ENCODE data around the gene A3GALT2. TPM values are rescaled to one million over a fixed set of nuclear protein-coding genes. Genes with fewer than 3 reads are reported as not detected.

The A3GALT2 gene
- polyA plus RNA-seq, 1 of the 3 experiments (the other 2 are of a cell fraction), result 0.07 TPM

DNA sequence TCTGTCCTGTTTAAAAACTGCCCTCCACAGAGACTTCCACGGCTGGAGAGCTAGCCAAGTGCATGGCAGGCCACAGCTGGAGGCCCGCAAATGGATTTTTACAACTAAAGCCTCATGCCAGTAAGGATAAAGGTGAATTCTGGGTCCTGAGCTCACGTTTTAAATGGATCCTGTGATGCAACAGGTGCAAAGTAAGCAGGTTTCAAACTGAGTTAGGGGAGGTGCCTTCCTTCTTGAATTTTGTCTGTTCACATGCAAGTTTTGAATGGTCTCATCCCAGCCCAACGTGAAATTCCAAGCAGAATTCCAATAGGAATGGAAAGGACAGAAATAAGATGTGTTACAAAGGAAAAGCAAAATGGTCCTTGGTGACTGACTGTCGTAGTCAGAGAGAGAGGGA lies 36.2 kb upstream of the A3GALT2 start:
- TF ChIP-seq ELF1 (IDR thresholded peaks at IDR 0.05) (no peak), MEF2A (IDR thresholded peaks at IDR 0.05; ENCODE audit: borderline replicate concordance, low read depth) (no peak), JUND (IDR thresholded peaks at IDR 0.05) (no peak), FOXM1 (IDR thresholded peaks at IDR 0.05; ENCODE audit: low read depth) (no peak), POLR2AphosphoS5 (IDR thresholded peaks at IDR 0.05; ENCODE audit: low read depth, low read length) (no peak), SIN3A (IDR thresholded peaks at IDR 0.05; ENCODE audit: borderline replicate concordance, low read depth, low read length) (no peak), NFIC (IDR thresholded peaks at IDR 0.05; ENCODE audit: borderline replicate concordance) (no peak), SMC3 (IDR thresholded peaks at IDR 0.05; ENCODE audit: low read depth, low read length) (no peak), EP300 (IDR thresholded peaks at IDR 0.05; ENCODE audit: borderline replicate concordance in 1 of 2, low read depth in 1 of 2, low read length in 1 of 2) (no peak), TEAD4 (IDR thresholded peaks at IDR 0.05; ENCODE audit: borderline replicate concordance, insufficient read depth) (no peak), TAF1 (IDR thresholded peaks at IDR 0.05; ENCODE audit: borderline replicate concordance, low read depth, low read length) (no peak), YY1 (IDR thresholded peaks at IDR 0.05; ENCODE audit: low read depth) (no peak), EZH2phosphoT487 (IDR thresholded peaks at IDR 0.05; ENCODE audit: borderline replicate concordance, low read depth) (no peak)
- TF ChIP-seq, protein P1, sequence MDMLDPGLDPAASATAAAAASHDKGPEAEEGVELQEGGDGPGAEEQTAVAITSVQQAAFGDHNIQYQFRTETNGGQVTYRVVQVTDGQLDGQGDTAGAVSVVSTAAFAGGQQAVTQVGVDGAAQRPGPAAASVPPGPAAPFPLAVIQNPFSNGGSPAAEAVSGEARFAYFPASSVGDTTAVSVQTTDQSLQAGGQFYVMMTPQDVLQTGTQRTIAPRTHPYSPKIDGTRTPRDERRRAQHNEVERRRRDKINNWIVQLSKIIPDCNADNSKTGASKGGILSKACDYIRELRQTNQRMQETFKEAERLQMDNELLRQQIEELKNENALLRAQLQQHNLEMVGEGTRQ (IDR thresholded peaks at IDR 0.05; ENCODE audit: borderline replicate concordance, low read depth, low read length), result no peak
- TF ChIP-seq, protein P2, sequence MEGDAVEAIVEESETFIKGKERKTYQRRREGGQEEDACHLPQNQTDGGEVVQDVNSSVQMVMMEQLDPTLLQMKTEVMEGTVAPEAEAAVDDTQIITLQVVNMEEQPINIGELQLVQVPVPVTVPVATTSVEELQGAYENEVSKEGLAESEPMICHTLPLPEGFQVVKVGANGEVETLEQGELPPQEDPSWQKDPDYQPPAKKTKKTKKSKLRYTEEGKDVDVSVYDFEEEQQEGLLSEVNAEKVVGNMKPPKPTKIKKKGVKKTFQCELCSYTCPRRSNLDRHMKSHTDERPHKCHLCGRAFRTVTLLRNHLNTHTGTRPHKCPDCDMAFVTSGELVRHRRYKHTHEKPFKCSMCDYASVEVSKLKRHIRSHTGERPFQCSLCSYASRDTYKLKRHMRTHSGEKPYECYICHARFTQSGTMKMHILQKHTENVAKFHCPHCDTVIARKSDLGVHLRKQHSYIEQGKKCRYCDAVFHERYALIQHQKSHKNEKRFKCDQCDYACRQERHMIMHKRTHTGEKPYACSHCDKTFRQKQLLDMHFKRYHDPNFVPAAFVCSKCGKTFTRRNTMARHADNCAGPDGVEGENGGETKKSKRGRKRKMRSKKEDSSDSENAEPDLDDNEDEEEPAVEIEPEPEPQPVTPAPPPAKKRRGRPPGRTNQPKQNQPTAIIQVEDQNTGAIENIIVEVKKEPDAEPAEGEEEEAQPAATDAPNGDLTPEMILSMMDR (IDR thresholded peaks at IDR 0.05), result no peak
- H3K9me2 ChIP-seq, result no peaks in the 10 kb centered on the region
- H3K27me3 ChIP-seq (ENCODE audit: insufficient read depth), result no peaks in the 10 kb centered on the region
- H3K4me1 ChIP-seq (ENCODE audit: control insufficient read depth in 1 of 2, insufficient read depth in 2 of 2, low read depth in 1 of 2, low read length in 1 of 2), result peaks cover 0 to 5% of the 10 kb centered on the region in 2 experiments; a peak in 1 of 4 replicates
- H3K79me2 ChIP-seq (ENCODE audit: insufficient read depth), result no peaks in the 10 kb centered on the region
- WGBS (ENCODE audit: low lambda C conversion rate), result 96% methylated on average over 5 of the region's 5 CpGs
- H3K4me3 ChIP-seq (ENCODE audit: low read depth in 2 of 2, low read length in 1 of 2), result no peak overlapping the region
- no peaks in the 10 kb centered on the region for H4K20me1 ChIP-seq (ENCODE audit: insufficient read depth)
- no peak overlapping the region for H3K4me2 ChIP-seq
- H2AFZ ChIP-seq (ENCODE audit: low read depth), result no peak overlapping the region
- no peak overlapping the region for H3K27ac ChIP-seq (ENCODE audit: low read depth in 2 of 2, low read length in 1 of 2)
- ChIA-PET POLR2A (no interaction called here), CTCF (no interaction called here)
- no peaks in the 10 kb centered on the region for H3F3A ChIP-seq (replicated peaks; ENCODE audit: insufficient read depth)
- H3K9ac ChIP-seq, result no peak overlapping the region
- H3K36me3 ChIP-seq (replicated peaks in 1 of 2; ENCODE audit: control insufficient read depth in 1 of 2, insufficient read depth in 2 of 2, low read length in 1 of 2), result peaks cover 26 to 46% of the 10 kb centered on the region in 2 experiments
- DNase-seq, result no peak
- no peaks in the 10 kb centered on the region for H3K9me3 ChIP-seq

DNA sequence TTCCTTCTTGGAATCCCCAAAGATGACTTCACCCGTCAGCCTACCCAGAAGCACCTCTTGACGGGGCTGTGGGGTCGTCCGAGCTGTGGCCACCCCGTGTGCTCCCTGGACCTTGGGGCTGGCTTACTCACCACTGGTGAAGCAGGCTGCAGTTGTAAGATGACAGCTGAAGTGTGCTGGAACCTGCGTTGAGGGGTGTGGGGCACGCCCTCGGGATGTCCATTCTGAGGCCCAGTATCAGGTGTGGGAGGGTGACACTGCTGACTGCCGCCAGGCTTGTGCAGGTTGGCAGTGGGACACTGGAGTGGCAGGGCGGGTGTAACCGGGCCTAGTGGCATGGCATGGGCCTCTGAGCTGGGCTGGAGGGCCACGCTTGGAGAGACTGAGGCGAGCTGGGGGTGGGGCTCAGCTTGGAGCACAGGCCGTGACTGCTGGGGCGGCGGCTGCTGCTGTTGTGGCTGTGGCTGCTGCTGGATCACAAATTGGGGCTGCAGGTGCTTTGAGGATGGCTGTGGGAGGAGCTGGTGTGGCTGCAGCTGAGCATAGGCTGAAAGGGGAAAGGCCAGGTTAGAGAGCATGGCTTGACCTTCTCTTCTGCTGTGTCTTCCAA lies 33.9 kb upstream of the A3GALT2 start:
- Histone ChIP-seq H3K79me2 (ENCODE audit: insufficient read depth) (peaks cover 6% of the 10 kb centered on the region; the same call in 1 of the 2 replicates), H3K4me1 (ENCODE audit: control insufficient read depth in 1 of 2, insufficient read depth in 2 of 2, low read depth in 1 of 2, low read length in 1 of 2) (peaks cover 0 to 10% of the 10 kb centered on the region in 2 experiments; a peak in 2 of 4 replicates), H3K27ac (ENCODE audit: low read depth in 2 of 2, low read length in 1 of 2) (no peak overlapping the region), H3K9me2 (no peaks in the 10 kb centered on the region), H2AFZ (ENCODE audit: low read depth) (no peak overlapping the region), H3K4me2 (no peak overlapping the region), H3K36me3 (replicated peaks in 1 of 2; ENCODE audit: control insufficient read depth in 1 of 2, insufficient read depth in 2 of 2, low read length in 1 of 2) (peaks cover 19 to 40% of the 10 kb centered on the region in 2 experiments), H3K9ac (no peak overlapping the region), H3K27me3 (ENCODE audit: insufficient read depth) (no peaks in the 10 kb centered on the region), H3K4me3 (ENCODE audit: low read depth in 2 of 2, low read length in 1 of 2) (no peak overlapping the region), H3K9me3 (no peaks in the 10 kb centered on the region), H4K20me1 (ENCODE audit: insufficient read depth) (no peaks in the 10 kb centered on the region), H3F3A (replicated peaks; ENCODE audit: insufficient read depth) (no peaks in the 10 kb centered on the region)
- CTCF ChIA-PET, result interaction anchor here (1.0 to 1.4 kb wide), 3 partner anchors 14 to 258 kb away, joined by 3 to 4 read pairs (median 4); no protein-coding TSS in a partner anchor
- 85% methylated on average over 11 of the region's 16 CpGs for WGBS (ENCODE audit: low lambda C conversion rate)
- POLR2A ChIA-PET, result no interaction called here
- DNase-seq, result no peak
- TF ChIP-seq, protein P3, sequence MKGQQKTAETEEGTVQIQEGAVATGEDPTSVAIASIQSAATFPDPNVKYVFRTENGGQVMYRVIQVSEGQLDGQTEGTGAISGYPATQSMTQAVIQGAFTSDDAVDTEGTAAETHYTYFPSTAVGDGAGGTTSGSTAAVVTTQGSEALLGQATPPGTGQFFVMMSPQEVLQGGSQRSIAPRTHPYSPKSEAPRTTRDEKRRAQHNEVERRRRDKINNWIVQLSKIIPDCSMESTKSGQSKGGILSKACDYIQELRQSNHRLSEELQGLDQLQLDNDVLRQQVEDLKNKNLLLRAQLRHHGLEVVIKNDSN (IDR thresholded peaks at IDR 0.05; ENCODE audit: borderline replicate concordance, low read depth), result no peak
- TF ChIP-seq FOXM1 (IDR thresholded peaks at IDR 0.05; ENCODE audit: low read depth) (no peak), RCOR1 (IDR thresholded peaks at IDR 0.05; ENCODE audit: low read length) (no peak), JUND (IDR thresholded peaks at IDR 0.05) (no peak), EP300 (IDR thresholded peaks at IDR 0.05; ENCODE audit: borderline replicate concordance in 1 of 2, low read depth in 1 of 2, low read length in 1 of 2) (no peak)
- TF ChIP-seq, protein P2 (IDR thresholded peaks at IDR 0.05), result no peak

Data from SK-N-SH (cell line).